Loucy (cell line): ENCODE results near the gene SRRD.

ENCODE experiments used
- H2AFZ ChIP-seq: fragments of 200-600 bp; sonication (generic); 2 replicates; pipeline ENCODE4 v1.6.0; 2016; ENCODE audit warnings: antibody characterized with exemption, mild to moderate bottlenecking, low read length, moderate library complexity
- H3F3A ChIP-seq: fragments of 200-600 bp; 2 replicates; pipeline ENCODE4 v1.6.0; 2016; ENCODE audit warnings: antibody characterized with exemption, low read depth, mild to moderate bottlenecking
- H3K27me3 ChIP-seq: fragments of 200-600 bp; sonication (generic); 2 replicates; pipeline ENCODE4 v1.6.1; 2014; ENCODE audit warnings: low read length, mild to moderate bottlenecking; ENCODE audit not compliant: insufficient read depth, poor library complexity, severe bottlenecking
- H3K36me3 ChIP-seq: fragments of 200-600 bp; sonication (generic); 2 replicates; pipeline ENCODE4 v1.6.1; 2016; ENCODE audit warnings: low read length; ENCODE audit not compliant: insufficient read depth
- H3K4me1 ChIP-seq: fragments of 200-600 bp; sonication (generic); 2 replicates; pipeline ENCODE4 v1.5.1; 2014; ENCODE audit warnings: low read length, mild to moderate bottlenecking; ENCODE audit not compliant: insufficient read depth, poor library complexity, severe bottlenecking
- H3K4me2 ChIP-seq: fragments of 200-600 bp; sonication (generic); 2 replicates; pipeline ENCODE4 v1.6.0; 2014; ENCODE audit warnings: antibody characterized with exemption, low read length, low read depth, mild to moderate bottlenecking; ENCODE audit not compliant: poor library complexity, severe bottlenecking
- H3K4me3 ChIP-seq: fragments of 200-600 bp; sonication (generic); 2 replicates; pipeline ENCODE4 v1.5.1; 2014; ENCODE audit warnings: low read length, mild to moderate bottlenecking, mixed read lengths; ENCODE audit not compliant: poor library complexity, severe bottlenecking
- H3K79me2 ChIP-seq: fragments of 200-600 bp; sonication (generic); 2 replicates; pipeline ENCODE4 v1.6.1; 2014; ENCODE audit warnings: low read length; ENCODE audit not compliant: insufficient read depth
- H3K9ac ChIP-seq: fragments of 200-600 bp; sonication (generic); 2 replicates; pipeline ENCODE4 v1.6.0; 2014; ENCODE audit warnings: mild to moderate bottlenecking, low read depth, low read length, moderate library complexity; ENCODE audit not compliant: poor library complexity, severe bottlenecking
- H3K9me2 ChIP-seq: fragments of 200-600 bp; sonication (generic); replicated peaks from 2 replicates; pipeline ENCODE4 v1.6.1; 2016; ENCODE audit warnings: low read depth, low read length, mixed read lengths
- H3K9me3 ChIP-seq: fragments of 200-600 bp; sonication (generic); 2 replicates; pipeline ENCODE4 v1.6.1; 2014; ENCODE audit warnings: mild to moderate bottlenecking, antibody characterized with exemption, low read length, low read depth; ENCODE audit not compliant: insufficient read depth
- H4K20me1 ChIP-seq: fragments of 200-600 bp; sonication (generic); 2 replicates; pipeline ENCODE4 v1.6.0; 2014; ENCODE audit warnings: antibody characterized with exemption, low read length, mild to moderate bottlenecking; ENCODE audit not compliant: insufficient read depth, poor library complexity, severe bottlenecking
- EZH2phosphoT487 ChIP-seq: fragments of 200-600 bp; IDR thresholded peaks from 2 replicates; pipeline ENCODE4 v1.6.1; 2018; ENCODE audit warnings: antibody characterized with exemption, mild to moderate bottlenecking, moderate library complexity, borderline replicate concordance
- TF ChIP-seq, protein P1 (sequence below): fragments of 200-600 bp; sonication (generic); conservative IDR thresholded peaks from 2 replicates; pipeline ENCODE4 v1.5.1; 2014; ENCODE audit warnings: mild to moderate bottlenecking, antibody characterized with exemption, low read length

SRRD gene

DNA sequence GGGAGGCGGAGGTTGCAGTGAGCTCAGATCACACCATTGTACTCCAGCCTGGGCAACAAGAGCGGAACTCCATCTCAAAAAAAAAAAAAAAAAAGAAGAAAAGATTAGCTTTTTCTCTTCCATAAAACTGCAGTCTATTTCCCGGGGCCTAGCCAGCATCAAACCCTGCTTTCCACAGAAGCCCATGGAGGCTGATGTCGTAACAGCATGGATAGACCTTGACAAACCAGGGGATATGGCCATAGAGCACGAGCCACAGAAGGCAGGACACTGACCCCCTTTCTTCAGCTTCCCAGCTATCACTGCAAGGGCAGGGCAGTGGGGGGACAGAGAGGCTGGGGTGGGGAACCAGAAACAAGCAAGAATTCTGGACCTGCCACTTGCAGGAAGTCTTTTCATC, 21.6 kb upstream of the SRRD start:
- no peak overlapping the region for H3K4me2 ChIP-seq
- H3K4me1 ChIP-seq = no peaks in the 10 kb centered on the region
- H2AFZ ChIP-seq = no peak overlapping the region
- H3K9me2 ChIP-seq = no peaks in the 10 kb centered on the region
- TF ChIP-seq EZH2phosphoT487 = no peak
- TF ChIP-seq, protein P1, sequence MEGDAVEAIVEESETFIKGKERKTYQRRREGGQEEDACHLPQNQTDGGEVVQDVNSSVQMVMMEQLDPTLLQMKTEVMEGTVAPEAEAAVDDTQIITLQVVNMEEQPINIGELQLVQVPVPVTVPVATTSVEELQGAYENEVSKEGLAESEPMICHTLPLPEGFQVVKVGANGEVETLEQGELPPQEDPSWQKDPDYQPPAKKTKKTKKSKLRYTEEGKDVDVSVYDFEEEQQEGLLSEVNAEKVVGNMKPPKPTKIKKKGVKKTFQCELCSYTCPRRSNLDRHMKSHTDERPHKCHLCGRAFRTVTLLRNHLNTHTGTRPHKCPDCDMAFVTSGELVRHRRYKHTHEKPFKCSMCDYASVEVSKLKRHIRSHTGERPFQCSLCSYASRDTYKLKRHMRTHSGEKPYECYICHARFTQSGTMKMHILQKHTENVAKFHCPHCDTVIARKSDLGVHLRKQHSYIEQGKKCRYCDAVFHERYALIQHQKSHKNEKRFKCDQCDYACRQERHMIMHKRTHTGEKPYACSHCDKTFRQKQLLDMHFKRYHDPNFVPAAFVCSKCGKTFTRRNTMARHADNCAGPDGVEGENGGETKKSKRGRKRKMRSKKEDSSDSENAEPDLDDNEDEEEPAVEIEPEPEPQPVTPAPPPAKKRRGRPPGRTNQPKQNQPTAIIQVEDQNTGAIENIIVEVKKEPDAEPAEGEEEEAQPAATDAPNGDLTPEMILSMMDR = no peak
- no peak overlapping the region for H3K4me3 ChIP-seq
- no peaks in the 10 kb centered on the region for H3K27me3 ChIP-seq
- H3K36me3 ChIP-seq = peaks cover 73% of the 10 kb centered on the region; the same call in 1 of the 2 replicates
- H3K9ac ChIP-seq = no peak overlapping the region
- peaks cover 20% of the 10 kb centered on the region for H3K79me2 ChIP-seq
- peaks cover 13% of the 10 kb centered on the region for H4K20me1 ChIP-seq
- no peaks in the 10 kb centered on the region for H3K9me3 ChIP-seq
- no peaks in the 10 kb centered on the region for H3F3A ChIP-seq

DNA sequence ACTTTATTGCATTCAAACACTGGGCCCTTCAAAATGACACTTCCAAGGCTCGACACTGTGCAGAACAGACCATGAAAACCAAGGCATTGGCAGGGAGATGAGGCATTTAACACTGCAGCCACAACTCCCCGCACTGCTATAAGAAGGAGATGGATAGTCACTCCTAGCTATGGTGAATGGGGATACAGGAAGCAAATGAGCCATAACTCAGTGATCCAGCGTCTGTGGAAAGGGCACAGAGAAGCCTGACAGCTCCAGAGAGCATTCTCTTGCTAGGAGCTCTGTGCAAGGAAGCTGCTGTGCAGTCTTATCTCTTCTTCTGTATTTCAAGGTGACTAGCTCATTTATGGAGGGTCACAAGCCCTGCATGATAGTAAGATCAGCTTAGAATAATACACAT, 21.0 kb upstream of the SRRD start:
- Histone ChIP-seq H3K9me3 (no peaks in the 10 kb centered on the region), H2AFZ (no peak overlapping the region), H3K79me2 (peaks cover 20% of the 10 kb centered on the region), H3K4me1 (no peaks in the 10 kb centered on the region), H3K4me2 (no peak overlapping the region), H3F3A (no peaks in the 10 kb centered on the region), H3K9me2 (no peaks in the 10 kb centered on the region), H4K20me1 (peaks cover 13% of the 10 kb centered on the region), H3K9ac (no peak overlapping the region), H3K36me3 (peaks cover 74% of the 10 kb centered on the region; the same call in 1 of the 2 replicates), H3K4me3 (no peak overlapping the region), H3K27me3 (no peaks in the 10 kb centered on the region)
- TF ChIP-seq, protein P1 = no peak
- no peak for TF ChIP-seq EZH2phosphoT487

DNA sequence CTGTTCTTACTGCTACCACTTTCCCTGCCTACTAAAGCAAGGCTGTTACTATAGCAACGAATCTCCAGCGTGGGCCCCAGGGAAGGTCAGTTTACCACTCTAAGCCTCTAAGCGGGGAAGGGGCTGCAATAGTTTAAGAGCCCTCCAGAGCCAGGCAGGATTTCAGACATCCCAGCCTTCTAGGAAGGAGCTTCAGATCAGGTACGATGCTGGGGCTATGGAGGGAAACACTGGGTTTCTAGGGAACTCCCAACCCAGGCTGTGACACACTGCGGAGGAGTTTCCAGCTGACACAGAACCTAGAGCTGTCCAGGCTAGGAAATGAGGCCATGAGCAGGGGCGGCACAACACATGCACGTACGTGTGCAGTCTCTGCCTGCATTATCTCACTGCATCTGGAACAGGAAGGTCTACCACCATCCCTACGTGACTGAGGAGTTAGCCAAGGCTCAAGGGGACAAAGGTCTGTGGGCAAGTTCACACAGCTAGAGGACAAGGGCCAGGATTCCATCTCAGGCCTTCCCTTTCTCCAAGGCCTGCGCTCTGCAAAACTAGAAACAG, 20.5 kb upstream of the SRRD start:
- Histone ChIP-seq H3K9me3 (no peaks in the 10 kb centered on the region), H4K20me1 (peaks cover 13% of the 10 kb centered on the region), H3K27me3 (no peaks in the 10 kb centered on the region), H3K36me3 (peaks cover 71% of the 10 kb centered on the region; the same call in 1 of the 2 replicates), H3K4me1 (no peaks in the 10 kb centered on the region), H3K9ac (no peak overlapping the region), H3K79me2 (peaks cover 20% of the 10 kb centered on the region), H3K4me2 (no peak overlapping the region), H2AFZ (no peak overlapping the region), H3K9me2 (no peaks in the 10 kb centered on the region), H3F3A (no peaks in the 10 kb centered on the region), H3K4me3 (no peak overlapping the region)
- TF ChIP-seq, protein P1 = no peak
- no peak for TF ChIP-seq EZH2phosphoT487
